OCI-LY7 (cell line): ENCODE results near the gene PTGER3.

Source experiments
- CTCF ChIP-seq: fragments of 200-600 bp; sonication (generic); conservative IDR thresholded peaks from 2 replicates; pipeline ENCODE4 v1.5.1; 2014; ENCODE audit warnings: mild to moderate bottlenecking, antibody characterized with exemption, low read length, moderate library complexity, mixed read lengths
- EZH2phosphoT487 ChIP-seq: fragments of 200-600 bp; sonication (generic); IDR thresholded peaks from 2 replicates; pipeline ENCODE4 v1.6.1; 2018; ENCODE audit warnings: low read depth, borderline replicate concordance, mild to moderate bottlenecking, mixed run types, antibody characterized with exemption, low read length, moderate library complexity, mixed read lengths

GRCh38 chr1:71030026-71030425 is 17.6 kb downstream of the PTGER3 start:
- TF ChIP-seq CTCF = no peak
- TF ChIP-seq EZH2phosphoT487 = no peak
